Measurements from ENCODE around the gene IDI1.

IDI1 gene

GRCh38 chr10:994836-995558 lies 53.9 kb downstream of the IDI1 start:
- DNase-seq (ENCODE audit: low spot score): no peak

- DNase-seq (ENCODE audit: low spot score): no peak
Observed at GRCh38 chr10:992871-993270, 56.0 kb downstream of the IDI1 start.

- DNase-seq (ENCODE audit: low spot score): no peak
Observed at GRCh38 chr10:992467-992866, 56.5 kb downstream of the IDI1 start.

GRCh38 chr10:990808-991207 lies 58.1 kb downstream of the IDI1 start:
- no peak for DNase-seq (ENCODE audit: low spot score)

Data from hepatic stellate cell (primary cell).